Liver (tissue), 9 donors: ENCODE results near the gene ACCSL. TPM values are rescaled to one million over a fixed set of nuclear protein-coding genes. Genes with fewer than 3 reads are reported as not detected.

Experiments used
- DNase-seq: peaks from one replicate; pipeline ENCODE4 v3.0.0-alpha.2; 2017; ENCODE audit warnings: low spot score
- H3K27ac ChIP-seq, 2 donors: one replicate each; pipeline ENCODE4 v1.7.0; 2013; ENCODE audit warnings: inconsistent platforms in 2 of 2, low read length in 2 of 2, control low read depth in 1 of 2, low read depth in 1 of 2, mild to moderate bottlenecking in 1 of 2
- H3K27me3 ChIP-seq, 4 donors: one replicate each; pipeline versions ENCODE4 v1.6.1 to v1.7.0; 2013; ENCODE audit warnings: low read length in 3 of 4, inconsistent platforms in 1 of 4, mild to moderate bottlenecking in 1 of 4, moderate library complexity in 1 of 4; ENCODE audit not compliant: control insufficient read depth in 4 of 4, insufficient read depth in 4 of 4
- H3K36me3 ChIP-seq, 4 donors: one replicate each; pipeline versions ENCODE4 v1.6.1 to v1.7.0; 2013; ENCODE audit warnings: low read length in 3 of 4, mild to moderate bottlenecking in 3 of 4, low read depth in 1 of 4, moderate library complexity in 1 of 4; ENCODE audit not compliant: control insufficient read depth in 4 of 4, insufficient read depth in 3 of 4
- H3K4me1 ChIP-seq, 4 donors: one replicate each; pipeline versions ENCODE4 v1.6.1 to v1.7.0; 2013; ENCODE audit warnings: low read length in 3 of 4, mild to moderate bottlenecking in 3 of 4, moderate library complexity in 1 of 4; ENCODE audit not compliant: control insufficient read depth in 4 of 4, insufficient read depth in 4 of 4
- H3K4me3 ChIP-seq, 3 donors: one replicate each; pipeline versions ENCODE4 v1.6.1 to v1.7.0; 2013; ENCODE audit warnings: low read length in 3 of 3, control low read depth in 1 of 3, low read depth in 1 of 3, mild to moderate bottlenecking in 1 of 3
- H3K9ac ChIP-seq, 2 donors: one replicate each; pipeline ENCODE4 v1.7.0; 2013; ENCODE audit warnings: low read length in 2 of 2, mild to moderate bottlenecking in 2 of 2, moderate library complexity in 2 of 2, control low read depth in 1 of 2, low read depth in 1 of 2
- H3K9me3 ChIP-seq, 4 donors: one replicate each; pipeline versions ENCODE4 v1.6.1 to v1.7.0; 2013; ENCODE audit warnings: low read length in 3 of 4; ENCODE audit not compliant: control insufficient read depth in 4 of 4
- ATF3 ChIP-seq: IDR thresholded peaks from 2 replicates; pipeline ENCODE4 v1.6.1; 2016; ENCODE audit warnings: antibody characterized with exemption
- CTCF ChIP-seq: fragments of 150-350 bp; IDR thresholded peaks from 2 replicates; pipeline ENCODE4 v1.5.1; 2017; ENCODE audit warnings: improper control_type of control experiment, low read depth, low read length; ENCODE audit not compliant: missing input control
- EGR1 ChIP-seq, 2 donors: IDR thresholded peaks; 2 replicates each; pipeline ENCODE4 v1.6.1; 2016 to 2018; ENCODE audit warnings: antibody characterized with exemption in 2 of 2, low read depth in 2 of 2
- FOXA1 ChIP-seq: IDR thresholded peaks from 2 replicates; pipeline ENCODE4 v1.6.1; 2016; ENCODE audit warnings: antibody characterized with exemption
- GABPA ChIP-seq, 2 donors: IDR thresholded peaks in 1 of 2; conservative IDR thresholded peaks in 1 of 2; 2 replicates each; pipeline ENCODE4 v1.6.1; 2016; ENCODE audit warnings: antibody characterized with exemption in 2 of 2, mild to moderate bottlenecking in 1 of 2, moderate library complexity in 1 of 2
- HNF4A ChIP-seq, 2 donors: conservative IDR thresholded peaks; 2 replicates each; pipeline ENCODE4 v1.6.1; 2016; ENCODE audit warnings: antibody characterized with exemption in 2 of 2, mild to moderate bottlenecking in 2 of 2
- HNF4G ChIP-seq: IDR thresholded peaks from 2 replicates; pipeline ENCODE4 v1.6.1; 2016; ENCODE audit warnings: antibody characterized with exemption
- JUND ChIP-seq, 2 donors: IDR thresholded peaks; 2 replicates each; pipeline ENCODE4 v1.6.1; 2016; ENCODE audit warnings: antibody characterized with exemption in 2 of 2
- NR2F2 ChIP-seq: IDR thresholded peaks from 2 replicates; pipeline ENCODE4 v1.6.1; 2016; ENCODE audit warnings: antibody characterized with exemption
- RAD21 ChIP-seq, 2 donors: IDR thresholded peaks; 2 replicates each; pipeline ENCODE4 v1.6.1; 2016; ENCODE audit warnings: antibody characterized with exemption in 2 of 2, mild to moderate bottlenecking in 2 of 2
- REST ChIP-seq: IDR thresholded peaks from 2 replicates; pipeline ENCODE4 v1.6.1; 2016; ENCODE audit warnings: antibody characterized with exemption, mild to moderate bottlenecking
- RXRA ChIP-seq, 2 donors: IDR thresholded peaks; 2 replicates each; pipeline ENCODE4 v1.6.1; 2017 to 2018; ENCODE audit warnings: antibody characterized with exemption in 2 of 2, mild to moderate bottlenecking in 1 of 2
- SP1 ChIP-seq: IDR thresholded peaks from 2 replicates; pipeline ENCODE4 v1.6.1; 2018; ENCODE audit warnings: antibody characterized with exemption, mild to moderate bottlenecking
- TAF1 ChIP-seq: conservative IDR thresholded peaks from 2 replicates; pipeline ENCODE4 v1.6.1; 2016; ENCODE audit warnings: antibody characterized with exemption, mild to moderate bottlenecking
- YY1 ChIP-seq: IDR thresholded peaks from 2 replicates; pipeline ENCODE4 v1.6.1; 2016; ENCODE audit warnings: antibody characterized with exemption, mild to moderate bottlenecking
- ZBTB33 ChIP-seq: IDR thresholded peaks from 2 replicates; pipeline ENCODE4 v1.6.1; 2016; ENCODE audit warnings: antibody characterized with exemption
- WGBS: extraction: QIAGEN DNeasy Blood & Tissue Kit; methylation state at CpG from one replicate; pipeline ENCODE4 v1.1.7; 2013; 5-methylcytosine and 5-hydroxymethylcytosine counted together
- polyA plus RNA-seq, 2 donors: library from polyadenylated mRNA; stranded (reverse) in 1 of 2; unstranded in 1 of 2; fragments of 200-250 nt in 1 of 2; fragments of >200 nt in 1 of 2; fragmentation: Nextera tagmentation in 1 of 2; extraction: Ambion mirVana in 1 of 2; gene quantifications; one replicate each; pipeline versions ENCODE4 v1.2.1 to v1.2.3, GENCODE V29; 2013 to 2015
- total RNA-seq, 2 donors: library from RNA; depleted of rRNA; stranded (reverse); fragments of >200 nt; gene quantifications; one replicate each; pipeline ENCODE4 v1.2.3, GENCODE V29; 2014
- donor health status: healthy.
- donor health status: healthy.
- donor health status: healthy.
- donor health status: healthy.
- donor health status: healthy.

ACCSL gene
- total and polyA plus RNA-seq, 4 donors: 0.09 TPM; not detected in 3

- no peak overlapping the region for H3K27ac ChIP-seq
- peaks cover 0 to 3% (median 0%) of the 10 kb centered on the region in 4 donors for H3K27me3 ChIP-seq
- H3K9me3 ChIP-seq: no peaks in the 10 kb centered on the region
- no peaks in the 10 kb centered on the region for H3K36me3 ChIP-seq
- no peak for DNase-seq
- H3K4me3 ChIP-seq: no peak overlapping the region
- TF ChIP-seq RAD21 (IDR thresholded peaks at IDR 0.05) (no peak), HNF4A (conservative IDR thresholded peaks at IDR 0.05) (no peak), FOXA1 (no peak), TAF1 (no peak), SP1 (no peak), RXRA (IDR thresholded peaks at IDR 0.05) (no peak), REST (no peak), JUND (IDR thresholded peaks at IDR 0.05) (no peak), EGR1 (IDR thresholded peaks at IDR 0.05; ENCODE audit: low read depth in 2 of 2) (no peak), YY1 (no peak), ZBTB33 (no peak), HNF4G (no peak), NR2F2 (no peak)
- 80% methylated on average over 2 of the region's 2 CpGs for WGBS
- no peaks in the 10 kb centered on the region for H3K4me1 ChIP-seq
- H3K9ac ChIP-seq: no peak overlapping the region
Observed at GRCh38 chr11:44046182-44046581, 1.6 kb upstream of the ACCSL start.

- no peak overlapping the region for H3K9ac ChIP-seq
- peaks cover 0 to 3% (median 0%) of the 10 kb centered on the region in 4 donors for H3K27me3 ChIP-seq
- no peak for DNase-seq
- TF ChIP-seq TAF1 (no peak), CTCF (no peak), ATF3 (no peak), HNF4A (conservative IDR thresholded peaks at IDR 0.05) (no peak), GABPA (IDR thresholded peaks at IDR 0.05 in 1 of 2, conservative IDR thresholded peaks at IDR 0.05 in 1 of 2) (no peak), RAD21 (IDR thresholded peaks at IDR 0.05) (no peak)
- H3K9me3 ChIP-seq: no peaks in the 10 kb centered on the region
- H3K4me3 ChIP-seq: no peak overlapping the region
- H3K4me1 ChIP-seq: no peaks in the 10 kb centered on the region
- WGBS: 71% methylated on average over 2 of the region's 2 CpGs
- H3K36me3 ChIP-seq: no peaks in the 10 kb centered on the region
- H3K27ac ChIP-seq: no peak overlapping the region
Observed at GRCh38 chr11:44047298-44047697, 483 bp upstream of the ACCSL start.
